ENCODE measurements around the gene CETP.
"Not testable (repeated sequence)": the region's sequence is repeated elsewhere in the genome, so short reads cannot be mapped to it uniquely, and the experiment has no call there.

CETP gene

GRCh38 chr16:56969769-56970168 is 8.0 kb downstream of the CETP start:
- TF ChIP-seq CTCF (IDR thresholded peaks at IDR 0.05; ENCODE audit: insufficient read depth, low read depth, low read length, missing control alignments) = no peak
- H3K4me3 ChIP-seq (ENCODE audit: low read length) = no peak overlapping the region
- DNase-seq (ENCODE audit: low read depth) = no peak

- DNase-seq (ENCODE audit: low read depth) = no peak
- TF ChIP-seq CTCF (IDR thresholded peaks at IDR 0.05; ENCODE audit: insufficient read depth, low read depth, low read length, missing control alignments) = no peak
- no peak overlapping the region for H3K4me3 ChIP-seq (ENCODE audit: low read length)
These were observed 9.4 kb downstream of the CETP start for GRCh38 chr16:56970934-56971767.

- DNase-seq (ENCODE audit: low read depth) = no peak
- TF ChIP-seq CTCF (IDR thresholded peaks at IDR 0.05; ENCODE audit: insufficient read depth, low read depth, low read length, missing control alignments) = no peak
- no peak overlapping the region for H3K4me3 ChIP-seq (ENCODE audit: low read length)
These were observed 10.0 kb downstream of the CETP start for GRCh38 chr16:56971768-56972043.

GRCh38 chr16:56972403-56973293 is 10.9 kb downstream of the CETP start:
- no peak overlapping the region for H3K4me3 ChIP-seq (ENCODE audit: low read length)
- no peak for DNase-seq (ENCODE audit: low read depth)
- no peak for TF ChIP-seq CTCF (IDR thresholded peaks at IDR 0.05; ENCODE audit: insufficient read depth, low read depth, low read length, missing control alignments)

- no peak for TF ChIP-seq CTCF (IDR thresholded peaks at IDR 0.05; ENCODE audit: insufficient read depth, low read depth, low read length, missing control alignments)
- H3K4me3 ChIP-seq (ENCODE audit: low read length) = no peak overlapping the region
- no peak for DNase-seq (ENCODE audit: low read depth)
These were observed 11.5 kb downstream of the CETP start for GRCh38 chr16:56973294-56973689.

GRCh38 chr16:56973899-56974298 is 12.1 kb downstream of the CETP start:
- not testable (repeated sequence) for DNase-seq (ENCODE audit: low read depth); H3K4me3 ChIP-seq (ENCODE audit: low read length)

- no peak for DNase-seq (ENCODE audit: low read depth)
- TF ChIP-seq CTCF (IDR thresholded peaks at IDR 0.05; ENCODE audit: insufficient read depth, low read depth, low read length, missing control alignments) = no peak
- H3K4me3 ChIP-seq (ENCODE audit: low read length) = no peak overlapping the region
These were observed 13.0 kb downstream of the CETP start for GRCh38 chr16:56974549-56975300.
